ENCODE results near the gene IRF4. TPM values are rescaled to one million over a fixed set of nuclear protein-coding genes. Genes with fewer than 3 reads are reported as not detected.

IRF4 gene
- total RNA-seq, 6 experiments from 2014 or later: not detected

DNA sequence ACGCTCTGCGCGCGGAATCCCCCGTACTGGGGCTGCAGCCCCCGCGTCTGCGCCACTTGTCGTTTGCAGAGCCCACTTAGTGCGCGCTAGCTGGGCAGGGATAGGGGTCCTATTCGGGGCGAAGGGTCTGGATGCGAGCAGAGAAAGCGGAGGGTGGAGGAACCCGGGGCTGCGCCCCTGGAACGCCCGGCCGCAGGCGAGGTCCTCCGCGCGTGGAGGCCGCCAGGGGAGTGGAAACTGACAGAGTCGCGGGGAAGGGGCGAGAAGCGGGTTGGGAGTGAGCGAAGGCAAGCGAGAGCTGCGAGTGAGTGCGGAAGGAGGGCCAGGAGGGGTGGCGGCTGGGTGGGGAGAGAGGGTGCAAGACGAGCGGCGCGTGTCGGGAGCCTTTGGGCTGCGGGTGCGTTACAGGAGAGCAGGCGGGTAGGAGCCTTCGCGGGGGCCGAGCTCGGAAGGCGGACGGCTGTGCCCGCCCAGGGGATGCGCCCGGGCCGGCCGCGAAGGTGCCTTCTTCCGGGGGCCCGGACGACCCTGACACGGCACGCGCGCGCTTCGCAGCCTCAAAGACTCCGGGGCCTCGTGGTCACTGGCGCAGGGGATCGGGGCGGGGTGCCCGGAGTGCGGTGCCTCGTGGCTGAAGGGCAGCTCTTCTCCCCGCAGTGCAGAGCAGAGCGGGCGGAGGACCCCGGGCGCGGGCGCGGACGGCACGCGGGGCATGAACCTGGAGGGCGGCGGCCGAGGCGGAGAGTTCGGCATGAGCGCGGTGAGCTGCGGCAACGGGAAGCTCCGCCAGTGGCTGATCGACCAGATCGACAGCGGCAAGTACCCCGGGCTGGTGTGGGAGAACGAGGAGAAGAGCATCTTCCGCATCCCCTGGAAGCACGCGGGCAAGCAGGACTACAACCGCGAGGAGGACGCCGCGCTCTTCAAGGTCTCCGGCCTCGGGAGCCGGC lies 1.2 kb downstream of the IRF4 start:
- H3K9me3 Mint-ChIP-seq: peaks cover 4% of the 10 kb centered on the region; the same call in 1 of the 2 replicates
- DNase-seq: no peak
- H3K36me3 Mint-ChIP-seq (ENCODE audit: low read depth): peaks cover 6% of the 10 kb centered on the region
- H3K27ac Mint-ChIP-seq: no peak overlapping the region
- TF ChIP-seq, protein P1, sequence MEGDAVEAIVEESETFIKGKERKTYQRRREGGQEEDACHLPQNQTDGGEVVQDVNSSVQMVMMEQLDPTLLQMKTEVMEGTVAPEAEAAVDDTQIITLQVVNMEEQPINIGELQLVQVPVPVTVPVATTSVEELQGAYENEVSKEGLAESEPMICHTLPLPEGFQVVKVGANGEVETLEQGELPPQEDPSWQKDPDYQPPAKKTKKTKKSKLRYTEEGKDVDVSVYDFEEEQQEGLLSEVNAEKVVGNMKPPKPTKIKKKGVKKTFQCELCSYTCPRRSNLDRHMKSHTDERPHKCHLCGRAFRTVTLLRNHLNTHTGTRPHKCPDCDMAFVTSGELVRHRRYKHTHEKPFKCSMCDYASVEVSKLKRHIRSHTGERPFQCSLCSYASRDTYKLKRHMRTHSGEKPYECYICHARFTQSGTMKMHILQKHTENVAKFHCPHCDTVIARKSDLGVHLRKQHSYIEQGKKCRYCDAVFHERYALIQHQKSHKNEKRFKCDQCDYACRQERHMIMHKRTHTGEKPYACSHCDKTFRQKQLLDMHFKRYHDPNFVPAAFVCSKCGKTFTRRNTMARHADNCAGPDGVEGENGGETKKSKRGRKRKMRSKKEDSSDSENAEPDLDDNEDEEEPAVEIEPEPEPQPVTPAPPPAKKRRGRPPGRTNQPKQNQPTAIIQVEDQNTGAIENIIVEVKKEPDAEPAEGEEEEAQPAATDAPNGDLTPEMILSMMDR (IDR thresholded peaks at IDR 0.05): no peak
- H3K27me3 Mint-ChIP-seq (ENCODE audit: insufficient read depth): peaks cover 23% of the 10 kb centered on the region
- H3K4me3 Mint-ChIP-seq: no peak overlapping the region
- peaks cover 12% of the 10 kb centered on the region for H3K4me1 Mint-ChIP-seq (ENCODE audit: low read depth)

DNA sequence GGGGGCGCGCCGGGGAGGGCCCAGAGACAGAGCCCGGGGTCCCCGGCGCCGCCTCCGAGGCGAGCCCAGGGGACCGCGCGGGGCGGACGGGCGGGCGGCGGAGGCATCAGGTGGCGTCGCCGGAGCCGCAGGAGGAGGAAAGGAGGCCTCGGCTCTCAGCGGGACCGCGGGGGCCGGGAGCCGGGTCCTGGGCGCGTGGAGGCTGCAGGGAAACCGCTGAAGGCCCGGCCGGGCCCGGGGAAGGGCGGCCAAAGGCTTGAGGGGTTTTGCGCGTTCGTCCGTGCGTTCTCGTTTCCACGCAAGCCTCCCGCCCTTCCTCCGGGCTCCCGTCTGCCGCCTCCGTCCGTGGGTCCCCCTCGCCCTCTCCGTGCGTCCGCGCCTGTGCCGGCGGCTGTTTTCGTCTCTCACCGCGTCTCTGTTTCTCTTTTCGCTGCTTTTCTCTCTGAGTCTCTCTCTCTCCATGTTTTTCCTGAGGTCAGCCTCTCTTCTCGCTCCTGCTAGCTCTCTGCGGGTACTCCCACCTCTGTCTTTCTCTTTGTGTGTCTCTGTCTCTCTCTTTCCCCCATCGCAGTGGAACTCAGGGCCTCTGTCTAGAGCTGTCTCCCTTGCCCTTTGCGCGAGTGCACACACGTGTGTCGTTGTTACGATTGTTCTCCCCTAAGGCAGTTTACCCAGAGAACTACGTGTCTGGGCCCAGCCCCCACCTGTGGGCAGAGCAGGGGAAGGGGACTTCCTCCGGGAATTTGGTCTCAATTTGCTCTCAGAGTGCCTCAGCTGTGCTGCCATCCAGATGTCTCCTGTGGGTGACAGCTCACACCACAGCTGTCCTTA lies 2.1 kb downstream of the IRF4 start:
- Mint-ChIP-seq H3K4me1 (ENCODE audit: low read depth) (peaks cover 12% of the 10 kb centered on the region), H3K36me3 (ENCODE audit: low read depth) (peaks cover 6% of the 10 kb centered on the region), H3K4me3 (peak overlapping the region; percentile 27), H3K27me3 (ENCODE audit: insufficient read depth) (peaks cover 19% of the 10 kb centered on the region), H3K27ac (no peak overlapping the region), H3K9me3 (peaks cover 4% of the 10 kb centered on the region; the same call in 1 of the 2 replicates)
- no peak for DNase-seq
- TF ChIP-seq, protein P1 (IDR thresholded peaks at IDR 0.05): no peak

DNA sequence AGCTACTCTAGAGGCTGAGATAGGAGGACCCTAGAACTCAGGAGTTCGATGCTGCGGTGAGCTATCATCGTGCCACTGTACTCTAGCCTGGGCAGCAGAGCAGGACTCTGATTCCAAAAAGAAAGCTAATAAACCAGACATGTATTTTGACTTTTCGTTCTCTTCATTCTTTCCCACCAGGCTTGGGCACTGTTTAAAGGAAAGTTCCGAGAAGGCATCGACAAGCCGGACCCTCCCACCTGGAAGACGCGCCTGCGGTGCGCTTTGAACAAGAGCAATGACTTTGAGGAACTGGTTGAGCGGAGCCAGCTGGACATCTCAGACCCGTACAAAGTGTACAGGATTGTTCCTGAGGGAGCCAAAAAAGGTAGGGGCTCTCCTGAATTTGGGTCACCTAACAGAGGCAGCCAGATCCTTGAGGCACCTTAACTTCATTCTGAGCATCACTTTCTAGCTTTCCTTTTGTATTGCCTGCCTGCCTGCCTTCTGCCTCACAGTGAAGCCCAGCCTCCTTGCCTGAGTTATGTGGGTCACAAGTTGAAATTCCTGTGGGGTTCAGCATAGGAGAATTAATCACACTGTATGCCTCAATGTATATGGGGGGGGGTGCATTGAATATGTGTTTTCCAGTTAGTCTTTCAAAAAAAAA lies 3.2 kb downstream of the IRF4 start:
- no peak overlapping the region for H3K27ac Mint-ChIP-seq
- peaks cover 19% of the 10 kb centered on the region for H3K27me3 Mint-ChIP-seq (ENCODE audit: insufficient read depth)
- peaks cover 4% of the 10 kb centered on the region; the same call in 1 of the 2 replicates for H3K9me3 Mint-ChIP-seq
- peaks cover 12% of the 10 kb centered on the region for H3K4me1 Mint-ChIP-seq (ENCODE audit: low read depth)
- no peak for DNase-seq
- H3K4me3 Mint-ChIP-seq: no peak overlapping the region
- TF ChIP-seq, protein P1 (IDR thresholded peaks at IDR 0.05): no peak
- peaks cover 6% of the 10 kb centered on the region for H3K36me3 Mint-ChIP-seq (ENCODE audit: low read depth)

DNA sequence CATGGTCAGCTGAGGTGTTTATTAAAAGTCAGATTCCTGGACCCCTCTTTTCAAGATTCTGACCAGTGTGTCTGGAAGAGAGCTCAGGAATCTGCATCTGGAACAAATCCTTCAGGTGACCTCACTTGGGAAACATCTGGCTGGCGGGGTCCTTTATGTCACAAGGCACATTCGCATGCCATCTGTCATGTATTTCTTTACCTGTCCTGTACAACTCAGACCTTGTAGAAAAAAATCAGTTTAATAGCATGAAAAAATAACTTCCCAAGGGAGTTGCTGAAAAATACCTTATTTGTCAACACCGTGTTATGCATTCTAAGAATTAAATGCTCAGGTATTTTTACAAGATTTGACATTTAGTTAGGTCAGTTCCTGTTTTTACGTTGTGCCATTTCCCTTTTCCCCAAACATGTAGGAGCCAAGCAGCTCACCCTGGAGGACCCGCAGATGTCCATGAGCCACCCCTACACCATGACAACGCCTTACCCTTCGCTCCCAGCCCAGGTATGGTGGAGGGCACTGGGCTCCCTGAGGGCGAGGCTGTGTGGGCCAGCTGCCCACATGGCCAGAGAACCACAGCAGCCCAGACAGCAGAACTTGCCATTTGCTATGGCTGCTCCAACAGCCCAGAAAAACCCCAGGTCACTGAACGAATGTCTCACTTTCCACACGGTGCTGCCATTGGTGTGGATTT lies 4.0 kb downstream of the IRF4 start:
- Mint-ChIP-seq H3K27ac (no peak overlapping the region), H3K4me3 (no peak overlapping the region), H3K36me3 (ENCODE audit: low read depth) (peaks cover 6% of the 10 kb centered on the region), H3K4me1 (ENCODE audit: low read depth) (peaks cover 12% of the 10 kb centered on the region), H3K9me3 (peaks cover 4% of the 10 kb centered on the region; the same call in 1 of the 2 replicates), H3K27me3 (ENCODE audit: insufficient read depth) (peaks cover 23% of the 10 kb centered on the region)
- TF ChIP-seq, protein P1 (IDR thresholded peaks at IDR 0.05): no peak
- no peak for DNase-seq

DNA sequence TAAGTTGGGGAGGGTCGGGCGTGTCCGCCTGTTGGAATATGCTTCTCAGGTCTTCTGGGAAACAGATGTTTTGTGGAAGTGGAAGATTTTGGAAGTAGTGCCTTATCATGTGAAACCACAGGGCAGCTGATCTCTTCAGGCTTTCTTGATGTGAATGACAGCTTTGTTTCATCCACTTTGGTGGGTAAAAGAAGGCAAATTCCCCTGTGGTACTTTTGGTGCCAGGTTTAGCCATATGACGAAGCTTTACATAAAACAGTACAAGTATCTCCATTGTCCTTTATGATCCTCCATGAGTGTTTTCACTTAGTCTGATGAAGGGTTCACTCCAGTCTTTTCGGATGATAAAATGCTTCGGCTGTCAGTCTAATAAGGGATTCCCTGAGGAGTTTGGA lies 4.6 kb downstream of the IRF4 start:
- Mint-ChIP-seq H3K27ac (no peak overlapping the region), H3K4me3 (no peak overlapping the region), H3K27me3 (ENCODE audit: insufficient read depth) (peaks cover 22% of the 10 kb centered on the region), H3K9me3 (peaks cover 4% of the 10 kb centered on the region; the same call in 1 of the 2 replicates), H3K4me1 (ENCODE audit: low read depth) (peaks cover 9% of the 10 kb centered on the region), H3K36me3 (ENCODE audit: low read depth) (peaks cover 6% of the 10 kb centered on the region)
- TF ChIP-seq, protein P1 (IDR thresholded peaks at IDR 0.05): no peak
- no peak for DNase-seq
